GM18517 (cell line): ENCODE measurements around the gene SLC66A3.

ENCODE experiments used
- ATAC-seq: cut with Tn5 transposase; IDR thresholded peaks from one replicate; pipeline ENCODE4 v1.9.1; 2021; ENCODE audit warnings: mild to moderate bottlenecking, moderate library complexity; ENCODE audit not compliant: unreplicated experiment

SLC66A3 gene

DNA sequence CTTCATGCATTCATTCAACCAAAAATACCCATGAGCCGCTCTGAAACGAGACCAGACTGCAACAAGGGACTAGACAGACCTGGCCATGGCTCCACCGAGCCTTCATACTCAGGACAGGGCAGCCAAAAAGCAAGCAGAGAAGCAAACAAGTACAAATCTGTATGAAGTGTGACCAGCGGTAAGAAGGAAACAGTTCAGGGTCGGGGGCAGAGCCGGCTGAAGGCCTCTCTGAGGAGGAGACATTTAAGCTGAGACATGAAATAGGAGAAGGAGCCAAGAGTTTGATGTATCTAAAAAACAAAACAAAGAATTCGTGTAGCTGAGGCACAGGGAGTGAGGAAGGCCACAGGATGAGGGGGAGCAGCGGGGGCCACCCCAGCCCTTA lies 21.3 kb upstream of the SLC66A3 start:
- ATAC-seq = no peak

DNA sequence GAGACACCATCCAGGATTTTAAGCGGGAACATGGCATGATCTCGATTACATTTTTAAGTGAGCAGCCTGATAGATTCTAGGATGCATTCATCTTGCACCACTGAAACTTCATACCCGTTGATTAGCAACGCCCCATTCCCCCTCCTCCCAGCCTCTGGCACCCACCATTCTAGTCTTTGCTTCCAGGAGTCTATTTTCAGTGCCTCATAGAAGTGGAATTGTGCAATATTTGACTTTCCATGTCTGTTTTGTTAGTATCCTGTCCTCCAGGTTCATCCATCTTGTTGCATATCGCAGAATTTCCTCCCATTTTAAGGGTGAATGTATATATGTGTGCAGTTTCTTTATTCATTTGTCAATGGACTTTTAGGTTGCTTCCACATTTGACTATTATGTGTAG lies 20.9 kb upstream of the SLC66A3 start:
- ATAC-seq = no peak

DNA sequence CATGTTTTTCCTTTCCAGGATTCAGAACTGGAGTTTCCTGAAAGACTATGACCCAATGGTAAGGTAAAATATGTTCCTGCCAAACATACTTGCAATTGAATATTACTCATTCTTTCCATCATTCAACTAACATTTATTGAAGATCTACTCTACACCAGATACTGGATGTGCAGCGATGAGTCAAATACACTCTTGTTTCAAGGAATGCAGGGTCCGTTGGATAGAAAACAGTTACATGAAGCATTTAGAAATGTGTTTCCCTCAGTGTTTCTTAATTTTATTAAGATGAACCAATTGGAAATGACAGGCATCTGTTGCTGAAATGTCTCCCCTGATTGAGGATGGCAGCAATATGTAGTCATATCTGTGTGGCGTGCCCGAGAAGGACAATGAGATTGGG lies 14.8 kb upstream of the SLC66A3 start:
- ATAC-seq = no peak

DNA sequence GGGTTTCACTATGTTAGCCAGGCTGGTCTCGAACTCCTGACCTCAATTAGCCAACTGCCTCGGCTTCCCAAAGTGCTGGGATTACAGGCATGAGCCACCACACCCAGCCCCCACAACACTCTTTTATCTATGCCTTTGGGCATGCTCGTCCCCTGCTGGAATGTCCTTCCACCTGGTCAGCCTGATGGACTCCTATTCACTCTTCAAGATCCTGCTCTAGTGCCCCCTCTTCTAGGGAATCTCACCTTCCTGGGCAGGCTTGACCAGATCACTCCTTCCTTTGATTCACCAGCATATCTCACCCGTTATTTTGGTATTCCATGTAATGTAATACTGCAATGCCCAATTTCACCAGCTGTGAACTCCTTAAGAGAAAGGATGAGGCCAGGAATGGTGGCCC lies 13.9 kb upstream of the SLC66A3 start:
- ATAC-seq = no peak

DNA sequence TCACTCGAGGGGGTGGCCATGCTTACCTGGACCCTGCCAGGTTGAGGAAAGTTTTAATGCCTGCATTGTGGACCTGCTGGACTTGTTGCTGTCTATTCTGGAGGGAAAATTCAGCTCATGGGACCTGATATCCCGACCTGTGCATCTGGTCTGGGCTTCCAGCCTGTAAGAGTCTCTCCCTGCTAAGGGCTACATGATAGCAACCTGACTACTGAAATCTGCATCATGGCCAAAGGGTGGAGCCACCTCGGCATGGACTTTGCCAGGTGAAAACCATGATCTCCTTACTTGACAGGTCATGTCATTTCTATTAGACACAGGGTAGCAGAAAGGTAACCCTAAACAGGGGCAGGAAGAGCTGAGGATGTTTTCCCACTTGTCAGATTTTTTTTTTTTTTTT lies 12.9 kb upstream of the SLC66A3 start:
- no peak for ATAC-seq

DNA sequence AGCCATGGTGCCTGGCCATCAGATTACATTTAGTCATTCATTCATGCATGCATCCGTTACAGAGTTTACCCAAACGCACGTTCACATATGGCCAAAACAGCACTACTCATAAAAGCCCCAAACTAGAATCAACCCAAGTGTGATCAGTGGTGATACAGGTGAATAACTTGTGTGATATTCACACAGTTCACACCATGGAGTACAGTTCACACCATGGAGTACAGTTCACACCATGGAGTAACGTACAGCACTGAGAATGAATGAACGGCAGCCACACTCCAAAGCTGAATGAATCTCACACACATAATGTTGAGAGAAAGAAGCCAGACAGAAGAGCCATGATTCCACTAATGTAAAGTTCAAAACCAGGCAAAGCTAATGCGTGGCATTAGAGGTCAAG lies 12.3 kb upstream of the SLC66A3 start:
- ATAC-seq = no peak

DNA sequence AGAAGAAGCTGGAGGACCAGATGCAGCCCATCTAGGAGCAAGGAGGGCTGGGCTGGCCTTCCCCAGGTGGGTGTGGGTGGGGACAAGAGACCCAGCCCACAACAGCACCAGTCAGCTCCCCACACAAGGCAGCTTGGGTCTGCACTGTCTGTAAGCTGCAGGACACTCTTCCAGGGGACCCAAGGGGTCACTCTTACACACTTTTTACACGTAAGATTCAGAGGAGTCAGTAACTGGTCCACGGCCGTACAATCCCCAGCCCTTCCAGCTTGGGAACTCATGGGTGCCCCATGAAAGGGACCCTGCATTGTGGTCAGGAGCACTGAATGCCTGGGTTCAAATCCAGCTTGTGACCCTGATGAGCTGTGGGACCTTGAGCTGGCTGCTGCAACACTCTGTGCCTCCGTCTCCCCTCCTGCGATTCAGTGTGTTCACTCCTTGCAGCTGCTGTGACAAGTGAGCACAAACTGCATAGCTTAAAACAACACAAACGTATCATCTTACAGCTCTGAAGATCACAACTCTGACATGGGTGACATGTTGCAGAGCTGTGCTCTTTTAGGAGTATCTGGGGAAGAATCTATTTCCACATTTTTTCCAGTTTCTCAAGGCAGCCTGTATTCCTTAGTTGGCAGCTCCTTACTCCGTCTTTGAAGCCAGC lies 11.1 kb upstream of the SLC66A3 start:
- ATAC-seq = no peak

DNA sequence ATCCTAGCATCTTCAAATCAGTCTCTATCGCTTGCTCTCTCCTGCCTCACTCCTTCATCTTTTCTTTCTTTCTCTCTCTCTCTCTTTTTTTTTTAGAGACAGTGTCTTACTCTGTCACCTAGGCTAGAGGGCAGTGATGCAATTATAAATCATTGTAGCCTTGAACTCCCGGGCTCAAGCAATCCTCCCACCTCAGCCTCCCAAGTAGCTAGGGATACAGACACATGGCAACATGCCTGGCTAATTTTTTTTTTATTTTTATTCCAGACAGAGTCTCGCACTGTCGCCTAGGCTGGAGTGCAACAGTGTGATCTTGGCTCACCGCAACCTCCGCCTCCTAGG lies 10.6 kb upstream of the SLC66A3 start:
- ATAC-seq = no peak

DNA sequence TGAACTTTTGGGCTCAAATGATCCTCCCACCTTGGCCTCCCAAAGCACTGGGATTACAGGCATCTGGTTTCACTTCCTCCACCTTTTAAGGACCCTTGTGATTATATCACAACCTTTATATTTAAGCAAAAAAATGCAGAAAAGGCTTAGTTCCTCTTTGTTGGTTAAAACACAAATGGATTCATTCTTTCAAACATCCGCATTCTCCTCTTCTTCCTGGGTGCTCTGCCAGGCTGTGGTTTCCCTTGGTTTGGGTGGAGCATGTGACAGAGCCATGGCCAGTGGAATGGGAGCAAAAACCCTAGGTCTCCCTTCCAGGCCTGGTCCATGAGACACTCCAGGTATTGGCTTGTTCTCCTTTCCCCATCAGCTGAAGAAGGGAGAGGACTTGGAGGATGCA lies 9.9 kb upstream of the SLC66A3 start:
- no peak for ATAC-seq

DNA sequence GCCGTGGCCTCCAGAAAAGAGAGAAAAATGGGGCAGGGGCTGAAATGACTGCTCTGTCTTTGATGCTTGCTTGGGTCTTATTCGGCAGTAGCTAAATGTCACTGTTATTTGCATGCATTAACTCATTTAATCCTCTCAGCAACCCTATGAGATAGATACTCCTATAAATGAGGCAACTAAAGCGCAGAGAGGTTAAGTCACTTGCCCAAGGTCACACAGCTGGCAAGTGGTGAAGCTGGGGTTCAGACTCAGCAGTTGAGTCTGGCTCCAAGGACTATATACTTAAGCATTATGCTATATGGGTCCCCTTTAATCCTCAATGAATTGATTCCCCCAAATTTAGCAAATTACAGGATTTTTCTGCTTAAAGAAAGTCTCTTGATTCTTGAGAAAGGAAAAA lies 9.2 kb upstream of the SLC66A3 start:
- ATAC-seq = no peak

DNA sequence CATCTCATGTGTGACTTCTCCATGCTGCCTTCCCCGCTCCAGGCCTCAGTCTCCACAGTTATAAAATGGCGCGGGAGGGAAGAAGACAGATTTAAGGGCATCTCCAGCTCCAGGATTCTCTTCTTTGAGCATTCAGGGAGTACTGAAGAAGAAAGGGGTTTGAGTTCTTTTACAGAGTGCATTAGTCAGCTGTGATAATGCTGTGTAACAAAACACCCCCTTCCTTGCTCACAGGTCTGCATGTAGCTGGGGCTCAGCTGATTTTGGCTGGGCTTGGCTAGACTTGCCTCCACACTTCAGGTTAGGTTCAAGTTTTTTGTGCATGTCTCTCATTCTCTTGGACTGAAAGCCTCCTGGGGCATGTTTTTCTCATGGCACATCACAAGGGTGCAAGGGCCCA lies 8.0 kb upstream of the SLC66A3 start:
- no peak for ATAC-seq

DNA sequence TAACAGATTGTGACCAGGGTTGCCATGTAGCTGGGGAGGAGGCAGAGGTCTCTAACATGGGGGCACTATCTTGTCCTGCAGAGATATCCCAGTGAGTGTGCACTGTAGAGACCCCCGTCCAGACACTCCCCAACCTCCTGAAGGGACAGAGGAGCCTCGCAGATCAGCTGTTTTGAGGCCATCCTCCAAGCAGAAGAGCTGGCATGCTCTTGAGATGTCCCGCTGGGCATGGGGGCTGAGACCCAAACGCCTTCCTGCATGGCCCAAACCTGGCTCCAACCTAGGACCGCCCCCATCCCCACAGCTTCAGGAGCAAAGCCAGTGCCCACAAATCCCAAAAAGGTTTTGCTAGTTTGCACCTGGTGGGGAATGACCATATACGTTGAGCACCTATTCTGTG lies 2.7 kb upstream of the SLC66A3 start:
- no peak for ATAC-seq

DNA sequence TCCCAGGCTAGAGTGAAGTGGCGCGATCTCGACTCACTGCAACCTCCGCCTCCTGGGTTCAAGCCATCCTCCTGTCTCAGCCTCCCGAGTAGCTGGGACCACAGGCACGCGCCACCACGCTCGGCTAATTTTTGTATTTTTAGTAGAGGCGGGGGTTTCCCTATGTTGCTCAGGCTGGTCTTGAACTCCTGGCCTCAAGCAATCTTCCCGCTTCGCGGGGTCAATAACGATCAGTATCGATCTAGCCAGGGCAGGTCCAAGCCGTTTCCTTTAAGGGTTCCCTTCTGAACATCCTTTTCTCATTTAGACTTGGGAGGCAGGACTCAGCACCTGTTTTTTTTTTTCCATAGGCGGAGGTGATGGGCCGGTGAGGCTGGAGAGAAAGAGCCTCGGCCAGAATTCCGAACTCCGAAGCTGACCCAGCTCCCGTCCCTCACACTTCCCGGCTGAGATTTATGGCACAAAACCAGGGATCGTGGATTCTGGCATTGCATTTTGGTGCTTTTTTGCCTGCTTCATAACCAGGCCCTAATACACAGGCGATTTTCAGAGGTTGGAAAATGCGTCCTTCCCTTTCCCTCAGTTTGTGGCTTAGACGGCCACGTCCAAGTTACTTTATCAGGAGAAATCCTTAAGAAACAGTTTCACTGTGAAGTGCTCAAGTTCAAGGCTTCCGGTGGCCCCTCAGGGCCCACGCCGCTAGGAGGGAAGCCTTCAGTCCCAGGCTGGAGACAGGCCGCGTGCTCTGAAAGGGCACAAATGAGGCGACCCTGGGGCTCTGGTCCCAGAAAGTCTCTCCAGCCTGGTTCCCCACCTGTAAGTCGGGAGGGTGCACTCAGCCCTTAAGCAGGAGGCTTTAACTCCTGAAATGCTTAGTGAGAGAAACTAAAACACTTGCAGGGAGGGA lies 998 bp upstream of the SLC66A3 start:
- peak; percentile 31 for ATAC-seq

DNA sequence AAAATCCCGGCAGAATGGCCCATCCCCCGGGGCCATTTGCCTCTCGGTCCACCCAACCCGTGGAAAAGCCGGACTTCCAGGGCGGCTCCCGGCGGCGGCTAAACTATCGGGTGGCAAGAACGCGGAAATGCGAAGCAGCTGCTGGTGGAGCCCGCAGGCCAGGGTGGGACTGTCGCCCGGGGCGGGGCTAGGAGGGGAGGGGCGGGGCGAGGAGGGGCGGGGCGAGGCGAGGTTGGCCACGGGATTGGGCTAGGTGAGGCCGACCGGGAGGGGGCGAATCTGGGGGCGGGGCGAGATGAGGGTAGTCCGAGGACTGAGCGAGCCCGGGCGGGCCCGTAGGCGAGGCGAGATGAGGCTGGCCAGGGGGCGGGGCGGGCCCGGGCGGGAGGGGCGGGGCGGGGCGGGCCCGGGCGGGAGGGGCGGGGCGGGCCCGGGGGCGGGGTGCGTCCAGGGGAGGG lies 315 bp upstream of the SLC66A3 start:
- ATAC-seq = peak; percentile 47

DNA sequence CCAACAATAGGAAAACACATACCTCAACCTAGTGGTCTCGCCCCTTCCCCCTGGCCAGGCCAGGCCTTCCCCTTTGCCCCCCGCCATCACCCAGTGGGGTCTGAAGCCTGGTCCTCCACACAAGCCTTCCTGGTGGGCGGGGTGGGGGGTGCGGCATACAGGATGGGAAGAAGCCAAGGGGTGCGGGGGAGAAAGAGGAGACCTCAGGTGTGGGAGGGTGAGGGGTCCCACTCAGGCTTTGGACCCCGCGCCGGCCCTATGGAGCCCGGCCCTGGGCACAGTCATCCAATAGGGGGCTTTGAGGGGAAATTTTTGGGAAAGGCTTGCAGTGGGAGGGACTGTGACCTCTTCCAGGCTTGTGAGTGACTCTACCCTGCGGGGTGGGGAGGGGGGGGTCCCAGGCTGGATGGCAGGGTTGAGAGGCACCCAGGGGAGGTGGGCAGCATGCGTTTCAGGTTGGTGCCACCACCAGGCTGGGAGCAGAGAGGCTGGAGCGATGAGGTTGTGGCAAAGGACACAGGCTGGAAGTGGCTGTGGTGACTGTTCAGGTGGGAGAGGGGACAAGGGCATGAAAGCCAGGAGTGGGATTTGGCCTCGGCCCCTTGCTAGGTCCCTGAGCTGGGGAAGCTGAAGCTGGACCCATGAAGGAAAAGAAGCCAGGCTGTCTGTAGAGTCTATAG lies 1.3 kb downstream of the SLC66A3 start:
- ATAC-seq = no peak

DNA sequence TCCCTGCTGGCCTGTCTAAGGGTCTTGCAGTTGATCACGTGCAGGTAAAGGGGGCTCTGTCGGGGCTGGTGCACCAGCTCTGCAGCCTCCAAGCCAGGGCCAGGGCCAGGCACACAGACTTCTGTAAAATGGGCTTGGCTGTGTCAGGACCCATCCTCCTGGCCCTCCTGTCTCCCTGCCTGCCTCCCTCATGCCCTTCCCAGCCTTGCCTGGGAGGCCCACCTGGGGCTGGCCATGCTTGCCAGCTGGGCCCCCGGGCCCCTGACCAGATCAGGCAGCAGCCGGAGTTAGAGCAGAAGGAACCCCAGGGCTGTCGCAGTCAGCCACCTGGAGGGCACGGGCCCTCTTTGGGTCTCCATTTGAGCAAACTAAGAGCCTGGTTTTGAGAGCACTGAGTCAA lies 2.0 kb downstream of the SLC66A3 start:
- no peak for ATAC-seq

DNA sequence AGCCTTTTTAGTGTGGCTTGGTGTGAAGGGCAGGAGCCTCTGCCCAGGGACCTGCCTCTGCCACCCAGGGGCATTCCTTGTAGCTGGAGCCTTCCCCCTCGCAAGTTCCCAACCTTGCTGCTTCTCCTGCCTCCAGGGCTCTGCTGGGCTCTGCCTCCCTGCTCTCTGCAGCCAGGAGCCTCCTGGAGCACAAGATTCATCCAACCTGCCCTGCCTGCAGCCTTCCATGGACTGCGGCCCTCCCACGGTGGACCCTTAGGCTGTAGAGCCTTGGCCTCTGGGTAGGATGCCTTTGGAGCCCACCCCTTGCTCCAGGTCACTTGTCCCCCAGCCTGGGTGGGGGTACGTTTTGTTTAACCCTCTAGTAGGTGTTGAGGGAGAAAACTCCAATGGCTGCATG lies 2.5 kb downstream of the SLC66A3 start:
- ATAC-seq = no peak

DNA sequence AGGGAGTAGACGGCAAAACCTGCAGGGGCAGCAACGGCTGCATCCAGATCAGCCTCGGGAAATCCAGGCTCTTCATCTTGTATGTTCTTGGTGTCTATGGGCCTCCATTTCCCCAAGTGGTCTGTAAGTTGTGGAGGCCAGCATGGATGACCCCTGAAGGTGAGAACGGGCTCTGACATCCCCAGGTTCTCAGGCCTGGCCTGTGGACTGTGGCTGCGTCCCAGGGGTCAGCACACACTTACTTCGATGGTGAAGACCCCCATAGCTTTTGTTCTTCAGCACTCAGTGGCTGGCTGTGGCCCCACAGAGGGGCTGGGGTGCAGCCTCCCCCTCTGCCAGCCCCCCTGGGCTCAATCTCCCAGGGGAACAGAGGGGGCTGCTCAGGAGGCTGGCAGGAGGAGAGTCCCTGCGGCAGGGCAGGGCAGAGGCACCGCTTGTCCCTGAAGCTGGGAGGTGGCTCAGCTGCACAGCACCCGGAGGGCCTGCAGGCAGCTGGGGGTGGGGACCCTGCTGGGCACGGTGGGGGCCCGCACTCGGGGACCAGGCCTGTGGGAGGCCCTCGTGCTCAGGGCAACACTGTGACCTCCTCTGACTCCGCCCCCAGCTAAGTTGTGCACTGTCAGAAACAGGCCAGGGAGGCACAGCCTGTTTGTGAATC lies 3.8 kb downstream of the SLC66A3 start:
- no peak for ATAC-seq

DNA sequence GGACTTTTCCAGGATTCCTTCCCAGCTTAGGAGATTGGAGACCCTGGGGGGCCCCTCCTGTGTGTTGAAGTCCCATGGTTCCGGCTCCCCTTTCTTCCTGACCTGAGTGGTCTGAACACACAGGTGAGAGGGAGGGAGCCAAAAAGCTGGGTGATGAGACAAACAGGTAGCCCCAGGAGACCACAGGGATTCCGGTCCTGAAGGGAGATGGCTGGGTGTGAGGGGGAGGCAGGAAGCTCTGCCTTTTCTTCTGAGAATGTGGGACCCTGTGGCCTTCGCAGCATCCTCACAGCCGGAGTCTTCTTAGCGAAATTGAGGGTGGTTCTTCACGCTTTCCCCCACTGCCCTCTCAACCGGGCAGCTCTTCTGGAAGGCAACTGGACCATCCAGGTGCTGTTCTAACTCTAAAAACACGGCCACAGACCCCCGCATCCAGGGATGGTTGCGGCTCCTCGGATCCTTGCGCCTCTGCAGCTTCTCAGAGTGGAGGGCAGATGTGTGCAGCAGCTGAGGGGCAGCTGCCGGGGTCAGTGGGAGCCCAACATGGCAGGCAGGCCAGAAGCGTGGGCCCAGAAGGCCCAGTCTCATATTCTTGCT lies 4.4 kb downstream of the SLC66A3 start:
- ATAC-seq = no peak

DNA sequence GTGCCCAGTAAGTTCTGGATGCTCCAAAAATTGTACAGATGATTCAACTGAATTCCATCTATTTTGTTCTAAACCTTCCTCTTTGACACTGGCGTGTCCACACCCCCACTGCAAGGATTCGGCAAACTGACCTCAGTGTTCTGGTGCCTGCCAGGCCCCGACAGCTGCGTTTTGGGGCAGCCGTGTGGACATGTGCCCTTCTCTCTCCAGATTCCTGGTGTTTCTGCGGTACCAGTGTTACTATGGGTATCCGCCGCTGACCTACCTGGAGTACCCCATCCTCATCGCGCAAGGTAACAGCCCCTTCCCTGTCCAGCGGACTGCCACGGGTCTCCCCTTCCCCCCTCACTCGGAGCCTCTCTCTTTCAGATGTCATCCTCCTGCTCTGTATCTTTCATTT lies 5.0 kb downstream of the SLC66A3 start:
- no peak for ATAC-seq
